Right atrium auricular region (tissue), 2 donors: ENCODE data around the gene SAMHD1. TPM values are rescaled to one million over a fixed set of nuclear protein-coding genes. Genes with fewer than 3 reads are reported as not detected.

ENCODE experiments used
- DNase-seq: peaks from one replicate; pipeline ENCODE4 v3.0.0-alpha.2; 2019; ENCODE audit warnings: low spot score
- H3K27ac ChIP-seq, 2 donors: fragments of 200-600 bp; sonication (generic); 1 replicate in 1 of 2; 2 replicates in 1 of 2; pipeline ENCODE4 v1.5.1; 2016 to 2019
- H3K27me3 ChIP-seq, 2 donors: fragments of 200-600 bp; sonication (generic); one replicate each; pipeline versions ENCODE4 v1.5.1 to v1.6.0; 2017 to 2019
- H3K36me3 ChIP-seq: fragments of 200-600 bp; sonication (generic); one replicate; pipeline ENCODE4 v1.5.1; 2016
- H3K4me1 ChIP-seq, 2 donors: fragments of 200-600 bp; sonication (generic); one replicate each; pipeline versions ENCODE4 v1.5.1 to v1.6.0; 2017 to 2019
- H3K4me3 ChIP-seq, 2 donors: fragments of 200-600 bp; sonication (generic); 1 replicate in 1 of 2; 2 replicates in 1 of 2; pipeline ENCODE4 v1.5.1; 2017 to 2019; ENCODE audit warnings: mild to moderate bottlenecking in 1 of 2, moderate library complexity in 1 of 2
- H3K9me3 ChIP-seq, 2 donors: fragments of 200-600 bp; sonication (generic); one replicate each; pipeline ENCODE4 v1.5.1; 2019
- CTCF ChIP-seq, 2 donors: fragments of 200-600 bp; sonication (generic); IDR thresholded peaks; one replicate each; pipeline ENCODE4 v1.5.1; 2019; ENCODE audit warnings: antibody characterized with exemption in 2 of 2
- total RNA-seq, 2 donors: library from RNA; depleted of rRNA; stranded (reverse); fragments of >200 nt; gene quantifications; one replicate each; pipeline ENCODE4 v1.1.0, GENCODE V29; 2016

SAMHD1 gene
- total RNA-seq, 2 donors from 2014 or later, result 87.2 to 144 TPM

GRCh38 chr20:36891211-36891610 lies 60.3 kb downstream of the SAMHD1 start:
- peaks cover 0 to 14% of the 10 kb centered on the region in 2 donors for H3K4me1 ChIP-seq
- no peaks in the 10 kb centered on the region for H3K9me3 ChIP-seq
- H3K27ac ChIP-seq, result no peak overlapping the region
- no peak for TF ChIP-seq CTCF (IDR thresholded peaks at IDR 0.05)
- peaks cover 72% of the 10 kb centered on the region for H3K36me3 ChIP-seq
- no peak for DNase-seq
- no peak overlapping the region for H3K4me3 ChIP-seq
- H3K27me3 ChIP-seq, result no peaks in the 10 kb centered on the region

DNA sequence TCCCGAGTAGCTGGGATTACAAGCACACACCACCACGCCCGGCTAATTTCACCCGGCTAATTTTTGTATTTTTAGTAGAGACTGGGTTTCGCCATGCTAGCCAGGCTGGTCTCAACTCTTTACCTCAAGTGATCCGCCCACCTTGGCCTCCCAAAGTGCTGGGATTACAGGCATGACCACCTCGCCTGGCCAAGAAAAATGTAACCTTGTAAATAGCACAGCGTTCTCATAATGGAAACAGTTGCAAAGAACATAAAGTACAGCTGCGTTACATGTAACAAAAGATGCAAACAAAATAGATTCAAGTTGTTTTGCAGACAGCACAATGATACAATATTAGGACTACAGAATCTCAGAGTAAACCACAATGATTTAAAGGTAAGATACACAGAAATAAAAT lies 60.9 kb downstream of the SAMHD1 start:
- Histone ChIP-seq H3K36me3 (peaks cover 65% of the 10 kb centered on the region), H3K4me1 (peaks cover 0 to 14% of the 10 kb centered on the region in 2 donors), H3K4me3 (no peak overlapping the region), H3K27ac (no peak overlapping the region), H3K9me3 (no peaks in the 10 kb centered on the region), H3K27me3 (no peaks in the 10 kb centered on the region)
- DNase-seq, result no peak
- TF ChIP-seq CTCF (IDR thresholded peaks at IDR 0.05), result no peak

- TF ChIP-seq CTCF (IDR thresholded peaks at IDR 0.05), result no peak
- Histone ChIP-seq H3K36me3 (peaks cover 49% of the 10 kb centered on the region), H3K9me3 (no peaks in the 10 kb centered on the region), H3K4me1 (peaks cover 0 to 14% of the 10 kb centered on the region in 2 donors), H3K27ac (no peak overlapping the region), H3K4me3 (no peak overlapping the region), H3K27me3 (no peaks in the 10 kb centered on the region)
- no peak for DNase-seq
These were observed 62.5 kb downstream of the SAMHD1 start for GRCh38 chr20:36888880-36889516.

DNA sequence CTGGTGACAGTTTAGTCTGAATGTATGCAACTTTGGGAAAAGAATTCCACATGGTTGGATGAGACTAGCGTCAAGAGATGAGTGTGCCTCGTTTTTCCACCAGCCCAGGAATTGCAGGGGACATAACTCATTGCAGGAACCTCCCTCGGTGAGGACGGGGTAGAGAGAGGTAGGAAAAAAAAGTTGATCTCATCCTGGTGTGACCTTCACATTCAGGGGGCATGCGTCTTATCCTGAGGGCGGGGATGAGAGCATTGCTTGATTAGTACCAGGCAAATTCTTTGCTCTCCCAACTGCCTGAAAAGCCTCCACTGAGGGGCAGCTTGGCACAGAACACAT lies 63.8 kb downstream of the SAMHD1 start:
- Histone ChIP-seq H3K4me1 (peaks cover 0 to 14% of the 10 kb centered on the region in 2 donors), H3K27me3 (no peaks in the 10 kb centered on the region), H3K36me3 (peaks cover 37% of the 10 kb centered on the region), H3K27ac (no peak overlapping the region), H3K9me3 (no peaks in the 10 kb centered on the region), H3K4me3 (no peak overlapping the region)
- TF ChIP-seq CTCF (IDR thresholded peaks at IDR 0.05), result no peak
- no peak for DNase-seq

DNA sequence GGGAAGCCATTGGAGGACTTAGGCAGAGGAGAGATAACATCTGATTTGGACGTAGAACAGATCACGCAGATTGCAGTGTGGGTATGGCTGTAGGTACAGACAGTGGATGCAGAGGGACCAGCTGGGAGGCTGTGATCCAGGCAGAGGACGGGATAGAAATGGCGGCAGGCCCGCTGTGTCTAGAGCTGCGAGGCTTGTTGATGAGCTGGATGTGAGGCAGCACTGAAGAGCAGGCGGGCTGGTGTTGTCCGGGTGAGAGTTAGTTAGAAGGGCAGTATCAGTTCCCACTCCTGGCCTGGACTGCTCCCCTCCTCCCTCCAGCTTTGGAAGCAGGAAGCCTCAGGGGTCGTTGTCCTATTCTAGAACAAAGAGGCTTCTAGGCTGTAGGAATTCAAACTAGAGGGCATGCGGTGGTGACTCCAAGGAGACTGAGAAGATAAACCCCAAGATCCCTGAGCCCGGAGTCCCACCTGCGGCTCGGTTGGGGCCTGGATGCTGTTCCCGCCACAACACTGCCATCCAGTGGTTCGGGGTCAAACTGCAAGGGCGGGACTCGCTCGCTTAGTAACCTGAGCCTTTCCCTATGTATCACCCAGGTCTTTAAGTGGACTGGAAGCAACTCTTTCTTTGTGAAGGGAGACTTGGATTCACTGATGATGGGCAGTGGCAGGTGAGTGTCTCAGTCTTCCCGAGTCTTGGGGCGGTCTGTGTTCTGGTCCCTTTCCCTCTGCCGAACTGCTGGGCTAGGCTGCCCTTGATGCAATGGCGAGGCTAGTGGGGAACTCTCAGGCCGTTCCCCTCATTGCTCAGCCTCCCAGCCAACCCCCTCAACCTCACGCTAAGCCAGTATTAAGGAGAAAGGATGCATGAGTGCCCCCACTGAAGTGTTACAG lies 64.4 kb downstream of the SAMHD1 start:
- peak; percentile 89 to 96 for TF ChIP-seq CTCF (IDR thresholded peaks at IDR 0.05)
- no peaks in the 10 kb centered on the region for H3K9me3 ChIP-seq
- peaks cover 0 to 14% of the 10 kb centered on the region in 2 donors for H3K4me1 ChIP-seq
- H3K36me3 ChIP-seq, result peaks cover 30% of the 10 kb centered on the region
- DNase-seq, result peak; percentile 91
- no peak overlapping the region for H3K27ac ChIP-seq
- no peaks in the 10 kb centered on the region for H3K27me3 ChIP-seq
- no peak overlapping the region for H3K4me3 ChIP-seq
